Large intestine (tissue), 12 donors: ENCODE data around the gene RAB3GAP2. TPM values are rescaled to one million over a fixed set of nuclear protein-coding genes. Genes with fewer than 3 reads are reported as not detected.
A peak's percentile ranks its signal among the peaks of the same experiment; 100 is the strongest.
"Not testable (repeated sequence)": the region's sequence is repeated elsewhere in the genome, so short reads cannot be mapped to it uniquely, and the experiment has no call there.

Experiments used
- DNase-seq, 2 donors: peaks; one replicate each; pipeline versions ENCODE4 v3.0.0 to v3.0.0-alpha.2; 2013
- H3K27ac ChIP-seq: one replicate; pipeline ENCODE4 v1.5.1; 2013; ENCODE audit warnings: low read length
- H3K27me3 ChIP-seq: 2 replicates; pipeline ENCODE4 v1.6.1; 2013; ENCODE audit warnings: low read length; ENCODE audit not compliant: control insufficient read depth, insufficient read depth
- H3K36me3 ChIP-seq: 2 replicates; pipeline ENCODE4 v1.6.1; 2013; ENCODE audit warnings: low read length; ENCODE audit not compliant: control insufficient read depth, insufficient read depth
- H3K4me1 ChIP-seq: one replicate; pipeline ENCODE4 v1.6.1; 2013; ENCODE audit warnings: low read length; ENCODE audit not compliant: control insufficient read depth, insufficient read depth
- H3K4me3 ChIP-seq: one replicate; pipeline ENCODE4 v1.5.1; 2013; ENCODE audit warnings: low read length
- H3K9me3 ChIP-seq: one replicate; pipeline ENCODE4 v1.6.1; 2013; ENCODE audit warnings: mild to moderate bottlenecking, low read depth, low read length, moderate library complexity; ENCODE audit not compliant: control insufficient read depth
- WGBS: methylation state at CpG from one replicate; pipeline ENCODE4 v1.1.5; 2013; ENCODE audit warnings: low lambda C conversion rate; ENCODE audit not compliant: insufficient coverage; 5-methylcytosine and 5-hydroxymethylcytosine counted together
- long read RNA-seq, 11 donors: transcript quantifications; one replicate each; lab custom pipeline, GENCODE V29; 2026
- polyA plus RNA-seq: library from polyadenylated mRNA; unstranded; fragments of 120-200 nt; gene quantifications from one replicate; pipeline ENCODE4 v1.2.1, GENCODE V29; 2013

Gene RAB3GAP2
- 27.7 TPM for polyA plus RNA-seq
- long read RNA-seq, donor 1, result 0 reads
- long read RNA-seq, donor 2, partial matches to known transcripts, result 6 of 7 reads
- long read RNA-seq, donor 2, other reads (novel, unspliced or antisense), result 0 of 7 reads
- long read RNA-seq, donor 3, result 0 reads
- long read RNA-seq, donor 4, result 0 reads
- long read RNA-seq, donor 5, partial matches to known transcripts, result 86 of 87 reads
- long read RNA-seq, donor 5, other reads (novel, unspliced or antisense), result 0 of 87 reads
- long read RNA-seq, donor 6, partial matches to known transcripts, result 0 of 2 reads
- long read RNA-seq, donor 6, other reads (novel, unspliced or antisense), result 0 of 2 reads
- long read RNA-seq, donor 7, partial matches to known transcripts, result 0 of 1 reads
- long read RNA-seq, donor 7, other reads (novel, unspliced or antisense), result 0 of 1 reads
- long read RNA-seq, donor 8, partial matches to known transcripts, result 5 of 7 reads
- long read RNA-seq, donor 8, other reads (novel, unspliced or antisense), result 0 of 7 reads
- long read RNA-seq, donor 9, partial matches to known transcripts, result 9 of 9 reads
- long read RNA-seq, donor 9, other reads (novel, unspliced or antisense), result 0 of 9 reads
- long read RNA-seq, donor 10, partial matches to known transcripts, result 0 of 3 reads
- long read RNA-seq, donor 10, other reads (novel, unspliced or antisense), result 0 of 3 reads
- long read RNA-seq, donor 11, result 0 reads

GRCh38 chr1:220272047-220272840 lies at the start of gene RAB3GAP2:
Gene RAB3GAP2, minus strand, starts transcription at chr1:220272453. Its CDS starts 116 bp downstream, at chr1:220272337.
- WGBS, result 0% methylated on average over 2 of the region's 49 CpGs
- peak within 1 kb of the TSS; percentile 97 for H3K4me3 ChIP-seq
- H3K4me1 ChIP-seq, result peaks cover 9% of the 10 kb centered on the region
- H3K36me3 ChIP-seq, result peaks cover 9% of the 10 kb centered on the region
- H3K27ac ChIP-seq, result peak within 1 kb of the TSS; percentile 96
- peak; percentile 97 to 98 for DNase-seq
- H3K9me3 ChIP-seq, result no peaks in the 10 kb centered on the region
- H3K27me3 ChIP-seq, result peaks cover 3% of the 10 kb centered on the region

- no peak overlapping the region for H3K4me3 ChIP-seq
- H3K27me3 ChIP-seq, result no peaks in the 10 kb centered on the region
- H3K4me1 ChIP-seq, result no peaks in the 10 kb centered on the region
- H3K36me3 ChIP-seq, result no peaks in the 10 kb centered on the region
- DNase-seq, result no peak
- H3K27ac ChIP-seq, result no peak overlapping the region
- no peaks in the 10 kb centered on the region for H3K9me3 ChIP-seq
- WGBS, result no CpG with 5 or more reads among the region's 6 CpGs
Measured at GRCh38 chr1:220321758-220322157, 49.5 kb upstream of the RAB3GAP2 start.

- H3K9me3 ChIP-seq, result no peaks in the 10 kb centered on the region
- no peaks in the 10 kb centered on the region for H3K27me3 ChIP-seq
- no peak overlapping the region for H3K4me3 ChIP-seq
- no peak overlapping the region for H3K27ac ChIP-seq
- no peaks in the 10 kb centered on the region for H3K4me1 ChIP-seq
- H3K36me3 ChIP-seq, result no peaks in the 10 kb centered on the region
- DNase-seq, result no peak
- no CpG with 5 or more reads among the region's 2 CpGs for WGBS
Measured at GRCh38 chr1:220320709-220321108, 48.5 kb upstream of the RAB3GAP2 start.

GRCh38 chr1:220318673-220319072 lies 46.4 kb upstream of the RAB3GAP2 start:
- H3K9me3 ChIP-seq, result no peaks in the 10 kb centered on the region
- H3K27me3 ChIP-seq, result no peaks in the 10 kb centered on the region
- H3K4me3 ChIP-seq, result no peak overlapping the region
- H3K27ac ChIP-seq, result no peak overlapping the region
- no peaks in the 10 kb centered on the region for H3K4me1 ChIP-seq
- H3K36me3 ChIP-seq, result no peaks in the 10 kb centered on the region
- no CpG with 5 or more reads among the region's 1 CpG for WGBS
- no peak for DNase-seq

- Histone ChIP-seq H3K4me3 (no peak overlapping the region), H3K27ac (no peak overlapping the region), H3K36me3 (no peaks in the 10 kb centered on the region), H3K9me3 (no peaks in the 10 kb centered on the region), H3K4me1 (no peaks in the 10 kb centered on the region), H3K27me3 (no peaks in the 10 kb centered on the region)
- no peak for DNase-seq
- WGBS, result no CpG with 5 or more reads among the region's 4 CpGs
Measured at GRCh38 chr1:220317161-220317560, 44.9 kb upstream of the RAB3GAP2 start.

- no peak overlapping the region for H3K27ac ChIP-seq
- no CpG with 5 or more reads among the region's 3 CpGs for WGBS
- H3K4me1 ChIP-seq, result no peaks in the 10 kb centered on the region
- DNase-seq, result no peak
- no peaks in the 10 kb centered on the region for H3K27me3 ChIP-seq
- H3K36me3 ChIP-seq, result no peaks in the 10 kb centered on the region
- H3K9me3 ChIP-seq, result no peaks in the 10 kb centered on the region
- H3K4me3 ChIP-seq, result no peak overlapping the region
Measured at GRCh38 chr1:220316305-220316704, 44.1 kb upstream of the RAB3GAP2 start.

GRCh38 chr1:220315070-220315839 lies 43.0 kb upstream of the RAB3GAP2 start:
- H3K4me3 ChIP-seq, result no peak overlapping the region
- DNase-seq, result no peak
- no peaks in the 10 kb centered on the region for H3K4me1 ChIP-seq
- WGBS, result no CpG with 5 or more reads among the region's 4 CpGs
- no peaks in the 10 kb centered on the region for H3K27me3 ChIP-seq
- H3K36me3 ChIP-seq, result no peaks in the 10 kb centered on the region
- H3K9me3 ChIP-seq, result no peaks in the 10 kb centered on the region
- H3K27ac ChIP-seq, result no peak overlapping the region

GRCh38 chr1:220313576-220313975 lies 41.3 kb upstream of the RAB3GAP2 start:
- H3K4me1 ChIP-seq, result no peaks in the 10 kb centered on the region
- DNase-seq, result no peak
- WGBS, result 40% methylated on average over 1 of the region's 1 CpG

GRCh38 chr1:220310147-220310546 lies 37.9 kb upstream of the RAB3GAP2 start:
- WGBS, result no CpG with 5 or more reads among the region's 4 CpGs

More at GRCh38 chr1:220313576-220313975, 41.3 kb upstream of the RAB3GAP2 start:
- Histone ChIP-seq H3K27ac (no peak overlapping the region), H3K4me3 (no peak overlapping the region), H3K36me3 (no peaks in the 10 kb centered on the region), H3K27me3 (no peaks in the 10 kb centered on the region), H3K9me3 (no peaks in the 10 kb centered on the region)

GRCh38 chr1:220307607-220308006 lies 35.4 kb upstream of the RAB3GAP2 start:
- Histone ChIP-seq H3K36me3 (no peaks in the 10 kb centered on the region), H3K4me3 (no peak overlapping the region), H3K27me3 (no peaks in the 10 kb centered on the region), H3K4me1 (no peaks in the 10 kb centered on the region), H3K27ac (no peak overlapping the region), H3K9me3 (no peaks in the 10 kb centered on the region)
- no peak for DNase-seq
- 100% methylated on average over 1 of the region's 3 CpGs for WGBS

More at GRCh38 chr1:220310147-220310546, 37.9 kb upstream of the RAB3GAP2 start:
- H3K27ac ChIP-seq, H3K27me3 ChIP-seq, H3K4me3 ChIP-seq, DNase-seq, H3K36me3 ChIP-seq, H3K4me1 ChIP-seq, H3K9me3 ChIP-seq: not testable (repeated sequence)
